GM21825 (cell line): Measurements from ENCODE around the gene C16orf74.

Source experiments
- ATAC-seq: cut with Tn5 transposase; IDR thresholded peaks from one replicate; pipeline ENCODE4 v1.9.1; 2021; ENCODE audit warnings: mild to moderate bottlenecking, moderate library complexity; ENCODE audit not compliant: unreplicated experiment

C16orf74 gene

DNA sequence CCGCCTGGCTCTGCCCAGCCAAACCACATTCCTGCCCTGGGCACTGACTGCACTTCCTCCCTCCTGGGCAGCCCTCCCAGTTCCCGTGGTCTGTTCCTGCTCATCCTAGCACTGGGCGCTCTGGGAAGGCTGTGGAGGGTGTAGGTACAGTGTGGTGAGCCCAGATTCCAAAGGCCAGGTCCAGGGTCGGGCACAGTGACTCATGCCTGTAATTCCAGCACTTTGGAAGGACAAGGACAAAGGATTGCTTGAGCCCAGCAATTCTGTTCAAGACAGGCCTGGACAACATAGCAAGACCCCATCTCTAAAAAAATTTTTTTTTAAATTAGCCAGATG, 30.6 kb downstream of the C16orf74 start:
- ATAC-seq, result no peak

- ATAC-seq, result no peak
These were observed 31.1 kb downstream of the C16orf74 start for GRCh38 chr16:85719605-85720301.

- no peak for ATAC-seq
These were observed 32.2 kb downstream of the C16orf74 start for GRCh38 chr16:85718682-85719081.

DNA sequence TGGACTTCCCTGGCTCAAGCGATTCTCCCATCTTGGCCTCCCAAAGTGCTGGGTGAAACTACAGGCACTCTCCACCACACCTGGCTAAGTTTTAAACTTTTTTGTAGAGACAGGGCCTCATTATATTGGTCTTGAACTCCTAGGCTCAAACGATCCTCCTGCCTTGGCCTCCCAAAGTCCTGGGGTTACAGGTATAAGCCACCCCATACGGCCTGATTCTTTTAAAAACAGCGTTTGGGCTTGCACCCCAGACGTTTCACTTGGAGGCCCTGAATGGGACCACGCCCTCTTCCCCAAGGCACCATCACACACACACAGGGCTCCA, 32.8 kb downstream of the C16orf74 start:
- ATAC-seq, result no peak

- no peak for ATAC-seq
These were observed 33.3 kb downstream of the C16orf74 start for GRCh38 chr16:85717393-85718152.

DNA sequence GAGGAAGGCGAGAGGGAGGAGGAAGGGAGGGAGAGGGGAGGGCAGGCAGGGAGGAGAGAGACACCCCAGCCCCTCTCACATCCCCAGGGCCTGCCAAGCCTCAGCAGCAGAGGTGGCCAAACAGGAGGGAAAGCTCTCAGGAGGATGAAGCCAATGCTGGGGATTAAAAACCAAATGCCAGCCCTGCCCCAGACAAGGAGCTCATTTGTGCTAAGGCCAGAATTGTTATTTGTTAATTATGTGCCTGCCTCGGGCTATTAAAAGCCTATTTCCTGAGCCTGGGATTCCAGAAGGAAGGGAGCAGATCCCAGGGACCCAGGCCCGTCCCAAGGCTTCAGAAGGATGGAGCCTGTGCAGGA, 34.2 kb downstream of the C16orf74 start:
- ATAC-seq, result no peak

GRCh38 chr16:85716022-85716679, 34.7 kb downstream of the C16orf74 start:
- no peak for ATAC-seq

GRCh38 chr16:85715169-85716021, 35.5 kb downstream of the C16orf74 start:
- ATAC-seq, result no peak

GRCh38 chr16:85712801-85713200, 38.1 kb downstream of the C16orf74 start:
- ATAC-seq, result no peak

- ATAC-seq, result no peak
These were observed 38.8 kb downstream of the C16orf74 start for GRCh38 chr16:85711982-85712587.

- no peak for ATAC-seq
These were observed 40.2 kb downstream of the C16orf74 start for GRCh38 chr16:85710732-85711131.

DNA sequence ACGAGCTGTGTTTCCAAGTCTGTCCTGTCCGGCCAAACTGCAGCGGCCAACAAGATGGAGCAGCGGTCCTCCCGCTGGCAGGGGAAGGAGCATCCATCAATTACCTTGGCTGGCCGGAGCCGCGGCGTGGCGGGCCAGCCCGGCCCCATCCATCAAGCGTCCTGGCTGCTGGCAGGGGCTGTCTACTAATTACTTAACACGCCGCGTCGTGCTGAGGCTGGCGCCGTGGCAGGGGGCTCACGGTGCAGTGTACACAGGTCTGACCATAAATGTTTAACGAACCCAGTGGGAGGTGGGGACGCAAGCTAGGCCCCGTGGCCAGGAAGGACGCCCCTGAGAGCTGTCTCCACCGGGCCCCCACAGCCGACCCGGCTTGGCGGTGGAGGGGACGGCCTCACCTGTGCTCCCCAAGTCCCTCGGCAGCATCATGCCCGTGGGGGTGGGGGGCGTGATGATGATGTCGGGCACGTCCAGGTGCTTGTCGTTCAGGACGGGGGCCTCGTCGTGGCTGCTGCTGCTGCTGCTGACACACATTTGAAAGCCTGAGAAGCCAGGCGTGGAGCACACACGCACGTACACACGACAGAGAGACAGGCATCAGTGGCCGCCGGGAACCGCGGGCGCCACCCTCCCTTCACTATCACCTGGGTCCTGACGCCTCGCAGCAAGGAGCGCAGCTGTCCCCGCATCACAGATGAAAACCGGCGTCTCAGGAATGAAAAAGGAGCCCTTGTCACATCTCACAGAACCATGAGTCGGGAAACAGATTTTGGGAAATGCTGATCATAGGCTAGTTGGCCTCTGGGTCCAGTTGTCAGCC, 40.9 kb downstream of the C16orf74 start:
- no peak for ATAC-seq

- ATAC-seq, result no peak
These were observed 42.6 kb downstream of the C16orf74 start for GRCh38 chr16:85708338-85708737.

GRCh38 chr16:85707528-85708095, 43.3 kb downstream of the C16orf74 start:
- no peak for ATAC-seq

- ATAC-seq, result no peak
These were observed 44.4 kb downstream of the C16orf74 start for GRCh38 chr16:85706449-85707034.

GRCh38 chr16:85704900-85705846, 45.7 kb downstream of the C16orf74 start:
- no peak for ATAC-seq

DNA sequence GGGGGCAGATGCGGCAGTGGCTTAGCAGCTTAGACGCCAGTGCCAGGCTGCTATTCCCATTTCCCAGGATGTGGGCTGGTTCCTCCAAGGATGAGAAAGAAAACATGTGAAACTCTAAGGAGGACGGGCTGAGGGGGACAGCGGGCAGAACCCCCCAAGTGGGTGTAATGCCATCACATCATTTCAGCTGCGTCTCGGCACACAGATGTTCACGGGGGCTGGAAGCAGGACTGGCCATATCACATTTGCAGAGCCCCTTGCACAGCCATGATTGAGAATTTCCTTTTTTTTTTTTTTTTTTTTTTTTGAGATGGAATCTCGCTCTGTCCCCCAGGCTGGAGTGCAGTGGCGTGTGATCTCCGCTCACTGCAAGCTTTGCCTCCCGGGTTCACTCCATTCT, 46.9 kb downstream of the C16orf74 start:
- no peak for ATAC-seq

- no peak for ATAC-seq
These were observed 51.3 kb downstream of the C16orf74 start for GRCh38 chr16:85699628-85700027.
